Measurements from ENCODE around the gene NCAPG2.

NCAPG2 gene

DNA sequence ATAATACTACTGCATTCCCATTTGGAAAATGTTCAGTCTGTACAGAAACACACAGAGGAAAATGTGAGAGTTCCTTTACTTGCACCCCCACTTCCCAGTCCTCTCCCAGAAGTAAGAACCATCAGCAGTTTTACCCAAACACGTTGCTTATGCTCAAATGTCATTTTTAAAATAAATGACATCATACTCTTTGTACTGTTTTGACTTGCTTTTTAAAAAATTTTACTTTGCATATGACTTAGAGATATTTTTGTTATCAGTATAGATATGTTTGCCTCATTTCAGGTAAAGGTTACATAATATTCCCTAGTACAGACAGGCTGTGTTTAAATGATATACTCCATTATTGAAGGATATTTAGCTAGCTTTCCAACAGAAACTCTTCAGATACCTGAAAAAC lies 103.5 kb downstream of the NCAPG2 start:
- TF ChIP-seq, protein P1, sequence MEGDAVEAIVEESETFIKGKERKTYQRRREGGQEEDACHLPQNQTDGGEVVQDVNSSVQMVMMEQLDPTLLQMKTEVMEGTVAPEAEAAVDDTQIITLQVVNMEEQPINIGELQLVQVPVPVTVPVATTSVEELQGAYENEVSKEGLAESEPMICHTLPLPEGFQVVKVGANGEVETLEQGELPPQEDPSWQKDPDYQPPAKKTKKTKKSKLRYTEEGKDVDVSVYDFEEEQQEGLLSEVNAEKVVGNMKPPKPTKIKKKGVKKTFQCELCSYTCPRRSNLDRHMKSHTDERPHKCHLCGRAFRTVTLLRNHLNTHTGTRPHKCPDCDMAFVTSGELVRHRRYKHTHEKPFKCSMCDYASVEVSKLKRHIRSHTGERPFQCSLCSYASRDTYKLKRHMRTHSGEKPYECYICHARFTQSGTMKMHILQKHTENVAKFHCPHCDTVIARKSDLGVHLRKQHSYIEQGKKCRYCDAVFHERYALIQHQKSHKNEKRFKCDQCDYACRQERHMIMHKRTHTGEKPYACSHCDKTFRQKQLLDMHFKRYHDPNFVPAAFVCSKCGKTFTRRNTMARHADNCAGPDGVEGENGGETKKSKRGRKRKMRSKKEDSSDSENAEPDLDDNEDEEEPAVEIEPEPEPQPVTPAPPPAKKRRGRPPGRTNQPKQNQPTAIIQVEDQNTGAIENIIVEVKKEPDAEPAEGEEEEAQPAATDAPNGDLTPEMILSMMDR (conservative IDR thresholded peaks at IDR 0.05; ENCODE audit: low read depth, low read length), result no peak
- DNase-seq (ENCODE audit: low read depth), result no peak
- no peak overlapping the region for H3K4me3 ChIP-seq (ENCODE audit: low read length)

DNA sequence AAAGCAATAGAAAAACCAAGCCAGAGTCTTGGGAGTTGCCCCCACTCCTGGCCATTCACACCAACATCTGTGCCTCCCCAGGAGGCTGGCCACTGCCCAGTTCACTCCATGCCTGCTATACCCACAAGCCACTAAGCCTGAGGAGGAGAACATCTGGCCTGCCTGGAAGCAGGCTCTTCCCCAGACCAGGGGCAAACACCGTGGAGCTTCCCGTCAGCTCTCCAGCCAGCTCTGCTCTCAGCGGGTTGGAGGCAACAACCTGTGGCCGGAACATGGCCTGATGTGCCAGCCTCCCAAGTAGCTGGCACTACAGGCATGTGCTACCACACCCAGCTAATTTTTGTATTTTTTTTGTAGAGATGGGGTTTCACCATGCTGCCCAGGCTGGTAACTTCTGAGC lies 107.9 kb downstream of the NCAPG2 start:
- TF ChIP-seq, protein P1 (conservative IDR thresholded peaks at IDR 0.05; ENCODE audit: low read depth, low read length), result no peak
- no peak overlapping the region for H3K4me3 ChIP-seq (ENCODE audit: low read length)
- no peak for DNase-seq (ENCODE audit: low read depth)

DNA sequence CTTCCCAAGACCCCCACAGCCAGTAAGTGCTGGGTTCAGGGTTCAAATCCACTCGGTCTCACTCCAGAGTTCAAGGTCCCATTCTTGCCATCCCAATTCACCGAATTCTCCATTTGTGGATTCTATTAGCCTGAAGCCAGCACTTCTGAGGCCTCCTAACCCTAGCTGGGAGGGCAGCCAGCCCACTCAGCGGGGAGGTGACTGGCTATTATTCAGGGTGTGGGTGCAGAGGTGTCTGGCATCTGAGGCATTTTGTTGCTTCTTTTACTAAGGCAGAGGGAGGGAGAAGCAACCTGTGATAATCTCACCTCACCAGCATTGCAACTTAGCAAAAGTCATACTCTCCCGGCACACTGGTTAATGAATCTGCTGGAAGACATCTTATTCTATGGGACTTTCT lies 108.3 kb downstream of the NCAPG2 start:
- no peak for DNase-seq (ENCODE audit: low read depth)
- H3K4me3 ChIP-seq (ENCODE audit: low read length), result no peak overlapping the region
- TF ChIP-seq, protein P1 (conservative IDR thresholded peaks at IDR 0.05; ENCODE audit: low read depth, low read length), result no peak

DNA sequence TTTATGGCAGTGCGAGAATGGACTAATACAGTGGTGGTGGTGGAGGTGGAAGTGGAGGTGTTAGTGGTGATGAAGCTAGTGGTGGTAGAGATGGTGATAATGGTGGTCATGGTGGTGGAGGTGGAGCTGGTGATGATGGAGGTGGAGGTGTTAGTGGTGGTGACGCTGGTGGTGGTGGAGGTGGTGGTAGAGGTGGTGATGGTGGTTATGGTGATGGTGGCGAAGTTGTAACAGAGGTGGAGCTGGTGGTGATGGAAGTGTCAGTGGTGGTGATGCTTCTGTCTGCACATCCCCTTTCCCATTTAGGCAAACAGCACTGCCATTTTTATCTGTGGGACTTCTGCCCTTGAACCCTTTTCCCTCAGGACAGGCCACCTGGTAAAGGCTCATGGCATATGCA lies 109.5 kb downstream of the NCAPG2 start:
- DNase-seq (ENCODE audit: low read depth), result no peak
- TF ChIP-seq, protein P1 (conservative IDR thresholded peaks at IDR 0.05; ENCODE audit: low read depth, low read length), result no peak
- no peak overlapping the region for H3K4me3 ChIP-seq (ENCODE audit: low read length)

DNA sequence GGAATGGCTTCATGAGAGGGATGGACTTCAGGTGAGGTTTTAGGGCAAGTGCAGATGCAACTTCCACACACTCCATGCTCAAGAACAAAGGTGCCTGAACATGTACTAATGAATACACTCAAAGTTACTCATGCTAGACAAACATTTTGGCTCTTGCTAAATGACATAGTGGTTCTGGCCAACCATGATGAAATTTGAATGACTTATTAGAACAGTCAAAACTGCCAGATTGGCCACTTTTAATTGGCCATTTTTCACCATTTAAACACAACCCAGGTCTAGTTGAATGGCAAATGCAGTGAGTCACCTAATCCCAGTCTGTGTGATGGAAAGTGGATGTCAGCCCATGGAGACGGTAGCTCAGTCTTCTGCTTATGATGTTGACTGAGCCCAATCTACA lies 112.1 kb downstream of the NCAPG2 start:
- no peak for DNase-seq (ENCODE audit: low read depth)
- no peak overlapping the region for H3K4me3 ChIP-seq (ENCODE audit: low read length)
- TF ChIP-seq, protein P1 (conservative IDR thresholded peaks at IDR 0.05; ENCODE audit: low read depth, low read length), result no peak

DNA sequence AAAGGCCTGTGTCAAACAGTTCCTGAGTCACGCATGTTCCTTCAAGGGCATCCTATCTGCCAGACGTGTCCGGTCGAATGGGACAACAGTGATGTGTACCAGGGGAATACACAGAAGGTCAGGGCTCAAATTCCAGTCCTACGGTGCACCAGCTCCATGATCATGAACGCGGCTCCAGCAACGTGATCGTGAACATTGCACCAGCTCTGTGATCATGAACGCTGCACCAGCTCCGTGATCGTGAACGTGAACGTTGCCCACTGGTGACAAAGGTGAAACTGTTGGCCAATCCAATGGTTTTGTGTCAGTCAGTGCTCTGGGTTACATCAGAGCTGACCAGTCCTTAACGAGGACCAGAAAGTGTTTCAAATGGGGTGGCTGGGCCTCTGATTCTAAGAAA lies 112.7 kb downstream of the NCAPG2 start:
- TF ChIP-seq, protein P1 (conservative IDR thresholded peaks at IDR 0.05; ENCODE audit: low read depth, low read length), result no peak
- no peak overlapping the region for H3K4me3 ChIP-seq (ENCODE audit: low read length)
- DNase-seq (ENCODE audit: low read depth), result no peak

DNA sequence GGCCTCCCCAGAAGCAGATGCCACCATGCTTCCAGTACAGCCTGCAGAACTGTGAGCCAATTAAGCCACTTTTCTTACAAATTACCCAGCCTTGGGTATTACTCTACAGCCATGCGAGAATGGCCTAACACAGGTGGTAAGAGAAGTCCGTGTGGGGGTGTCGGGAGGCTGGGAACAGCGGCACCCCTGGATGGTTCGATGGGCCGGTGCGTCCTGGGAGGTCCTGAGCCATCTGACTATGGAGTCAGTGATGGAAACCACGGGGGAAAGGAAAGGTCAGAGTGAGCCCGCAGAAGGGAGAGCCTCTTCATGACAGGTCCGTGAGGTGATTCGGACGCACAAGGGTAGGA lies 114.4 kb downstream of the NCAPG2 start:
- TF ChIP-seq, protein P1 (conservative IDR thresholded peaks at IDR 0.05; ENCODE audit: low read depth, low read length), result no peak
- DNase-seq (ENCODE audit: low read depth), result no peak
- H3K4me3 ChIP-seq (ENCODE audit: low read length), result no peak overlapping the region

Data from retinal pigment epithelial cell (primary cell).